ENCODE data around the gene MOK.

MOK gene

GRCh38 chr14:102277874-102278630, 26.9 kb downstream of the MOK start:
- TF ChIP-seq, protein P1, sequence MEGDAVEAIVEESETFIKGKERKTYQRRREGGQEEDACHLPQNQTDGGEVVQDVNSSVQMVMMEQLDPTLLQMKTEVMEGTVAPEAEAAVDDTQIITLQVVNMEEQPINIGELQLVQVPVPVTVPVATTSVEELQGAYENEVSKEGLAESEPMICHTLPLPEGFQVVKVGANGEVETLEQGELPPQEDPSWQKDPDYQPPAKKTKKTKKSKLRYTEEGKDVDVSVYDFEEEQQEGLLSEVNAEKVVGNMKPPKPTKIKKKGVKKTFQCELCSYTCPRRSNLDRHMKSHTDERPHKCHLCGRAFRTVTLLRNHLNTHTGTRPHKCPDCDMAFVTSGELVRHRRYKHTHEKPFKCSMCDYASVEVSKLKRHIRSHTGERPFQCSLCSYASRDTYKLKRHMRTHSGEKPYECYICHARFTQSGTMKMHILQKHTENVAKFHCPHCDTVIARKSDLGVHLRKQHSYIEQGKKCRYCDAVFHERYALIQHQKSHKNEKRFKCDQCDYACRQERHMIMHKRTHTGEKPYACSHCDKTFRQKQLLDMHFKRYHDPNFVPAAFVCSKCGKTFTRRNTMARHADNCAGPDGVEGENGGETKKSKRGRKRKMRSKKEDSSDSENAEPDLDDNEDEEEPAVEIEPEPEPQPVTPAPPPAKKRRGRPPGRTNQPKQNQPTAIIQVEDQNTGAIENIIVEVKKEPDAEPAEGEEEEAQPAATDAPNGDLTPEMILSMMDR (IDR thresholded peaks at IDR 0.05), result no peak

DNA sequence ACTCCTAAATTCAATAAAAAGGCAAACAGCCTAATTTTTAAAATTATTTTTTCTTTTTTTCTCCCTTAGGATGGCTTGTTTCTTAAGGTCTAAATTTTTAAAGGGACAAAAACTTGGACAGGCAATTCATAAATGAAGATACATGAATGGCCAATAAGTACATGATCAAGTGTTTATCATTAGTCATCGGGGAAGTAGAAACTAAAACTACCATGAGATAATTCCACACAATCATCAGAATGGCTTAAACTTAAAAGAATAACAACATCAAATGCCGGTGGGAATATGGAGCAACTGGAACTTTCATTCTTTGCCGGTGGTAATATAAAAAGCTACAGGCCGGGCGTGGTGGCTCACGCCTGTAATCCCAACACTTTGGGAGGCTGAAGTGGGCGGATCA, 29.1 kb downstream of the MOK start:
- TF ChIP-seq, protein P1 (IDR thresholded peaks at IDR 0.05), result no peak

- TF ChIP-seq, protein P1 (IDR thresholded peaks at IDR 0.05), result no peak
These were observed 32.6 kb downstream of the MOK start for GRCh38 chr14:102272392-102272791.

- TF ChIP-seq, protein P1 (IDR thresholded peaks at IDR 0.05), result no peak
These were observed 40.2 kb downstream of the MOK start for GRCh38 chr14:102264775-102265174.

- TF ChIP-seq, protein P1 (IDR thresholded peaks at IDR 0.05), result no peak
These were observed 40.6 kb downstream of the MOK start for GRCh38 chr14:102264355-102264754.

DNA sequence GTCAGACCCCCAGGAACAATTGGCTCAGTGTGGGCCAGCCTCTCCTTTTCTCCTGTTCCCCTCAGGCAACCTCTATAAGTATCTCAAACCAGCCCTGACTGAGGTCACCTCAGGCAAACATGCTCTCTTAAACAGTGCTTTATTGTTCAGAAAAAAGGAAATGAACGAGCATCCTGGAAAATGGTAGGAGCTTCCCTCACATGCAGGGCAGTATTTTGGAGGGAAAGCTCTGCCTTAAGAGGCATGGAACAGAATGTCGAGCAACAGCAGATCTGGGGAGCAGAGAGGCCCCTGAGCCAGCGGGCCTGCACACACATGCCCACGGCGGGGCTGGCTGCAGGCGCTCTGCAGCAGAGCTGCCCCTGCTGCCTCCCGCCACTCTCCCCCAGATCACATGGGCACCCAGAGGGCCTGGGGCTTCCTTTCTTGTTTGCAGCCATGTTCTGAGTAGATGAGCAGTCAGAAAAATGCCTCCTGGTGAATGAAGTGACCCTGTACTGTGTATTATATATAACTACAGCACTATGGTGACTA, 42.0 kb downstream of the MOK start:
- TF ChIP-seq, protein P1 (IDR thresholded peaks at IDR 0.05), result no peak

DNA sequence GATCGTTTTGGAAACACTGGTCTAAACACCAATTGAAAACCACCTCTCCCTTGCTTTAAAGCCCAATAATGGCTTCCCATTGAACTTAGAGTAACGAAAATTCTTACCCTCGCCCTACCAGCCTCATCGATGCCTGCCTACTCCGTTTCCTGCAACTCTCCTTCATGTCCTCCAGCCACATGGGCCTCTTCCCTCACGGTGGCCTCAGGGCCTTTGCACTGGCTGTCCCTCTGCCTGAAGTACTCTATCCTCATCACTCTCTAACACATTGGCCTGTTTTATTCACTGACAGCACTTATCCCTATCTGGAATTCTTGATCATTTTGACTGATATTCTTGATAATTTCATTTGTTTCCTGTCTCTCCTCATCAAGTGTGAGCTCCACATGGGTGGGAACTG, 46.8 kb downstream of the MOK start:
- TF ChIP-seq, protein P1 (IDR thresholded peaks at IDR 0.05), result no peak
